Measurements from ENCODE around the gene BEND6. TPM values are rescaled to one million over a fixed set of nuclear protein-coding genes. Genes with fewer than 3 reads are reported as not detected.

The BEND6 gene, protein sequence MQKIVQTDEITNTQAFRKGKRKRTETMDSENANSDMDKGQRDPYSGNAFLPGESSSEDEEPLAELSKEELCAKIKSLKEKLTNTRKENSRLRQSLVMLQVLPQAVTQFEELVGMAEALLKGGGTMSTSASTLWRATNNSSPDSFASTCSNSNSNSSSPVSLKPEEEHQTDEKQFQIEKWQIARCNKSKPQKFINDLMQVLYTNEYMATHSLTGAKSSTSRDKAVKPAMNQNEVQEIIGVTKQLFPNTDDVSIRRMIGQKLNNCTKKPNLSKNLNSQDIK
- under 1 TPM in 2 of 4 donors, not detected in 2; 0.55 to 0.79 TPM for total RNA-seq

DNA sequence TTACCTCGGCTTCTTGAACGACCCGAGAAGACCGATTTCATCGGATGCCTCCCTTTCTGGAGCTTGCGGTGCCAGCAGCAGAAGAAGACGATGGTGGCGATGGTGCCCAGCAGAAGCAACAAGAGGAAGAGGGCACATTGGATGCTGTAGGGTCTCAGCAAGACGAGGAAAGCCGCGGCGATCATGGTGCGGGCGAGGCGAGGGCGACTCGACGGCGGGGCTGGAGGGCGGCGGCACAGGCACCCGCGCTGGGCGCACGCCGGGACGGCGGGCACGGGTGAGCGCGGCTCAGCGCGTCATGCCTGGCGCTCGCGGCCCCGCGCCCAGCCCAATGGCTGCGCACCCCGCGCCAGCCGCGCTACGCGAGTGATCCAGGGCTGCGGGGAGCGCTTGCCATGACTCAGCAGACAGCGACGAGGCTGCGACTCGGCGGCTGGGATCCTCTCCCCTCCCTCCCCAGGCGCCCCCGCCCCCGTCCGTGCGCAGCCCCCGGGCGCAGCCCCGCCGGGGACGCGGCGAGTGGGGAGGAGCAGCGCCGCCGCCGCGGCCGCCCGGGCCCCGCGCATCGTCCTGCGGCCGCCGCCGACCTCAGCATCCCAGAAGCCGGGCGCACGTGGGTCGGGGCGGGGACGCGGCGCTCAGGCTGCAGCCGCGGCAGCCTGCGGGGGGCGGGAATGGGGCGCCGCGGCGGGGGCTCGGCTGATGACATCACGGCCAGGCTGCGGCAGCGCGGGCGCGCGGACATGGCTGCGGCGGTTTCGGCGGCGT, at the start of gene BEND6:
TSS of gene BEND6 (plus strand) at position 705 of the 768 bp plus-strand sequence. CDS start 26,704 bp downstream, outside the sequence.
- peaks cover 0 to 15% (median 10%) of the 10 kb centered on the region in 4 donors for H3K4me1 ChIP-seq
- TF ChIP-seq EP300 (IDR thresholded peaks at IDR 0.05; ENCODE audit: low read depth) (no peak), POLR2A (IDR thresholded peaks at IDR 0.05) (no peak), POLR2AphosphoS5 (IDR thresholded peaks at IDR 0.05) (no peak)
- TF ChIP-seq, protein P1, sequence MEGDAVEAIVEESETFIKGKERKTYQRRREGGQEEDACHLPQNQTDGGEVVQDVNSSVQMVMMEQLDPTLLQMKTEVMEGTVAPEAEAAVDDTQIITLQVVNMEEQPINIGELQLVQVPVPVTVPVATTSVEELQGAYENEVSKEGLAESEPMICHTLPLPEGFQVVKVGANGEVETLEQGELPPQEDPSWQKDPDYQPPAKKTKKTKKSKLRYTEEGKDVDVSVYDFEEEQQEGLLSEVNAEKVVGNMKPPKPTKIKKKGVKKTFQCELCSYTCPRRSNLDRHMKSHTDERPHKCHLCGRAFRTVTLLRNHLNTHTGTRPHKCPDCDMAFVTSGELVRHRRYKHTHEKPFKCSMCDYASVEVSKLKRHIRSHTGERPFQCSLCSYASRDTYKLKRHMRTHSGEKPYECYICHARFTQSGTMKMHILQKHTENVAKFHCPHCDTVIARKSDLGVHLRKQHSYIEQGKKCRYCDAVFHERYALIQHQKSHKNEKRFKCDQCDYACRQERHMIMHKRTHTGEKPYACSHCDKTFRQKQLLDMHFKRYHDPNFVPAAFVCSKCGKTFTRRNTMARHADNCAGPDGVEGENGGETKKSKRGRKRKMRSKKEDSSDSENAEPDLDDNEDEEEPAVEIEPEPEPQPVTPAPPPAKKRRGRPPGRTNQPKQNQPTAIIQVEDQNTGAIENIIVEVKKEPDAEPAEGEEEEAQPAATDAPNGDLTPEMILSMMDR (IDR thresholded peaks at IDR 0.05), result no peak
- DNase-seq, result peak; percentile 38
- intact Hi-C loops (cut with DNase I; ENCODE audit: low total_unique reads), result no loop called here
- peak within 1 kb of the TSS; percentile 33 to 58 (median 50) for H3K4me3 ChIP-seq
- WGBS, 2 donors (ENCODE audit: low coverage in 1 of 2), result 1% methylated on average over 68 of the region's 107 CpGs; no CpG with 5 or more reads in 1 of the 2 donors
- peak within 1 kb of the TSS; percentile 41 to 72 (median 64) for H3K27ac ChIP-seq
- H3K27me3 ChIP-seq, result peaks cover 55% of the 10 kb centered on the region
- no peaks in the 10 kb centered on the region for H3K9me3 ChIP-seq
- no peaks in the 10 kb centered on the region for H3K36me3 ChIP-seq
- in situ Hi-C loops (cut with MboI; ENCODE audit: low pct_ligation_motif_present in 1 of 4, low pct_unique_long_range_greater_than_20kb in 1 of 4, low sequenced_read_pairs in 3 of 4), result no loop called here

- Histone ChIP-seq H3K4me1 (peaks cover 0 to 16% (median 0%) of the 10 kb centered on the region in 4 donors), H3K36me3 (no peaks in the 10 kb centered on the region), H3K9me3 (no peaks in the 10 kb centered on the region), H3K4me3 (no peak overlapping the region), H3K27ac (no peak overlapping the region), H3K27me3 (no peaks in the 10 kb centered on the region)
- in situ Hi-C loops (cut with MboI; ENCODE audit: low pct_ligation_motif_present in 1 of 4, low pct_unique_long_range_greater_than_20kb in 1 of 4, low sequenced_read_pairs in 3 of 4), result loop anchor here (5.0 to 25.0 kb wide), 6 partner anchors 107 to 412 kb away; partner anchors contain the start of gene PRIM2 (in 3 of the 4)
- TF ChIP-seq EP300 (IDR thresholded peaks at IDR 0.05; ENCODE audit: low read depth), result no peak
- TF ChIP-seq POLR2AphosphoS5 (IDR thresholded peaks at IDR 0.05), result no peak
- TF ChIP-seq, protein P1 (IDR thresholded peaks at IDR 0.05), result no peak
- no peak for TF ChIP-seq POLR2A (IDR thresholded peaks at IDR 0.05)
- intact Hi-C loops (cut with DNase I; ENCODE audit: low total_unique reads), result loop anchor here (10.0 kb wide), 1 partner anchor 259 kb away; no protein-coding TSS in a partner anchor
- no peak for DNase-seq
- WGBS, 2 donors (ENCODE audit: low coverage in 1 of 2), result 75 to 95% methylated on average over 2 to 3 of the region's 3 CpGs
Measured at GRCh38 chr6:56905378-56905777, 49.5 kb upstream of the BEND6 start.

DNA sequence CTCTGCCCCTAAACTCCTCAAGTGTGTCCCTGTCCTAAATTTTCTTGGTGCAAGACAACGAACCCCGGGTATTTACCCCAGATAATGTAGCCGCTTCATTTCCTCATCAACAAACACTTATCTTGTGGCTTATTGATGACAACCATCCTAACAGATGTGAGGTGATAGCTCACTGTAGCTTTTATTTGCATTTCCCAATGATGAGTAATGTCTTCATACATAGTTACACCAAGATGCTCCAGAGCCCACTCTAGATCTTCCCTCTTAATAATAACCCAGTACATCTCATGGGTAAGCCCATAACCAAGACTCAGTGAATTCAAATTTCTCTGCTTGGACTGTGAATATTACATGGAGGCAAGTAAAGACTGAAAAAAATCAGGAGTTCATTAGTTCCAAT, 48.2 kb upstream of the BEND6 start:
- 78 to 88% methylated on average over 3 of the region's 3 CpGs for WGBS, 2 donors (ENCODE audit: low coverage in 1 of 2)
- no peak for DNase-seq
- in situ Hi-C loops (cut with MboI; ENCODE audit: low pct_ligation_motif_present in 1 of 4, low pct_unique_long_range_greater_than_20kb in 1 of 4, low sequenced_read_pairs in 3 of 4), result loop anchor here (5.0 to 25.0 kb wide), 6 partner anchors 106 to 411 kb away; partner anchors contain the start of gene PRIM2 (in 3 of the 4)
- Histone ChIP-seq H3K9me3 (no peaks in the 10 kb centered on the region), H3K27ac (no peak overlapping the region), H3K27me3 (no peaks in the 10 kb centered on the region), H3K4me1 (peaks cover 0 to 15% (median 0%) of the 10 kb centered on the region in 4 donors), H3K4me3 (no peak overlapping the region), H3K36me3 (no peaks in the 10 kb centered on the region)
- intact Hi-C loops (cut with DNase I; ENCODE audit: low total_unique reads), result loop anchor here (10.0 kb wide), 1 partner anchor 258 kb away; no protein-coding TSS in a partner anchor
- TF ChIP-seq POLR2AphosphoS5 (IDR thresholded peaks at IDR 0.05) (no peak), EP300 (IDR thresholded peaks at IDR 0.05; ENCODE audit: low read depth) (no peak), POLR2A (IDR thresholded peaks at IDR 0.05) (no peak)
- TF ChIP-seq, protein P1 (IDR thresholded peaks at IDR 0.05), result no peak
